ENCODE data around the gene SESN1. TPM values are rescaled to one million over a fixed set of nuclear protein-coding genes. Genes with fewer than 3 reads are reported as not detected.

The SESN1 gene
- total RNA-seq, 2 experiments from 2014 or later = 18.3 to 20.9 TPM

GRCh38 chr6:108952776-108953486, 141.7 kb downstream of the SESN1 start:
- Mint-ChIP-seq H3K27ac (no peak overlapping the region), H3K27me3 (no peaks in the 10 kb centered on the region), H3K4me1 (peaks cover 15% of the 10 kb centered on the region), H3K36me3 (peaks cover 1% of the 10 kb centered on the region), H3K4me3 (no peak overlapping the region), H3K9me3 (ENCODE audit: low read depth) (no peaks in the 10 kb centered on the region)
- CTCF ChIA-PET = no interaction called here
- DNase-seq (no peak), ATAC-seq (no peak)

GRCh38 chr6:108951351-108951953, 143.2 kb downstream of the SESN1 start:
- Mint-ChIP-seq H3K9me3 (ENCODE audit: low read depth) (no peaks in the 10 kb centered on the region), H3K27me3 (no peaks in the 10 kb centered on the region), H3K27ac (no peak overlapping the region), H3K4me3 (no peak overlapping the region), H3K4me1 (peaks cover 24% of the 10 kb centered on the region), H3K36me3 (peaks cover 1% of the 10 kb centered on the region)
- ATAC-seq (no peak), DNase-seq (no peak)
- CTCF ChIA-PET = no interaction called here

- no peak for DNase-seq
- H3K4me1 Mint-ChIP-seq = peaks cover 26% of the 10 kb centered on the region
- H3K27ac Mint-ChIP-seq = no peak overlapping the region
- CTCF ChIA-PET = no interaction called here
- no peak overlapping the region for H3K4me3 Mint-ChIP-seq
- no peaks in the 10 kb centered on the region for H3K27me3 Mint-ChIP-seq
- ATAC-seq = no peak
- H3K9me3 Mint-ChIP-seq (ENCODE audit: low read depth) = no peaks in the 10 kb centered on the region
- H3K36me3 Mint-ChIP-seq = no peaks in the 10 kb centered on the region
Measured at GRCh38 chr6:108948181-108948661, 146.4 kb downstream of the SESN1 start.

DNA sequence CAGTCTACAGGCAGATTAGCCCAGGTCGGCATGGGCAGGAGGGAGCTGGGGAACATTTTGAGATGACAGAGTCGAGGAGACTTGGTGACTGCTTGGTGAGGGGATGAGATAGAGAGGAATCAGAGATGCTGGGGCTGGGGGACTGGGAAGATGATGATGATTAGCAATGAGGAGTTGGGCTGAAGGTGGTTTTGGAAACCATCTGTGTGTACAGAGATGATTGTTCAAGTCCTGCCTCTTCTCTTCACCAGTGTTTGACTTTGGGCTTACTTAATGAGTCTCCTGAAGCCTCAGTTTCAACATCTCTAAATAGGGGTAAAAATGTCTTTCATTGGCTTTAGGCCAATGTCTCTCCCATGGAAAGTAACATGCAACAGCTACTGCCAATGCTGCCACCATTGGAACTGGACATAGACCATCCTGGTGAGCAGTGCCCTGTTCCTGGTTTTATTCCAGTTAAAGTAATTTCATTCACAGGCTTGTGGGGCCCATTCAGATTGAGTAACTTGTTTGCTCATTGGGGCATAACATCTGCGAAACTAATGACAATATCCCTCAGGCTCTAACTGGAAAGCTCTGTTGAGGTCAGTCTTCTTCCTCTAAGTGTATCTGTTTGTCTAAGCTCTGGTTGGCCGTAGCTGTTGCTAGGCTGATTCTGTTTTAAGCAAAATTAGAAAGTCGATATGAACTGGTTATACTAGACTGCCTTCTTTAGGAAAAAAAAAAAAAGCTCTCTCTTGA, 147.4 kb downstream of the SESN1 start:
- Mint-ChIP-seq H3K36me3 (no peaks in the 10 kb centered on the region), H3K9me3 (ENCODE audit: low read depth) (no peaks in the 10 kb centered on the region), H3K27ac (no peak overlapping the region), H3K4me1 (peaks cover 35% of the 10 kb centered on the region), H3K27me3 (no peaks in the 10 kb centered on the region), H3K4me3 (no peak overlapping the region)
- DNase-seq = no peak
- CTCF ChIA-PET = no interaction called here
- no peak for ATAC-seq

DNA sequence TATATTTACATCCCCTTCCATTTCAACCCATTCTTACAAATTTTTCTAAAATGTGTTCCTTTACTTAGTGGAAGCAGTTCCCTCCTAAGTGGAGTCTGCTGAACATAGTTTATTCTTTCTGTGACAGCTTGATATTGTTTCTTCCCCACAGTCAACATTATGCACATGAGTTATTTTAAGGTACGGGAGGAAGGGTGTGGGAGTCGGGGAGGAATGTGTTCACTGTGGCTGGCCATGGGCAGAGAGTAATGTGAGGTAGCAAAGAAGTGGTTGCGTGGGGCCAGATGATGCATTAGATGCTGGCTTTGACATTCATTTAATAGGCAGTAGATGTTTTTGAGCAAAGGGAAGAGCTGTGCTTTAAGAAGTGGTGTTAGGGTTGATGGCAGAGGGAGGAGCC, 148.0 kb downstream of the SESN1 start:
- CTCF ChIA-PET = interaction anchor here (1.0 kb wide), 1 partner anchor 22 kb away, joined by 3 read pairs; no protein-coding TSS in a partner anchor
- no peaks in the 10 kb centered on the region for H3K36me3 Mint-ChIP-seq
- H3K4me1 Mint-ChIP-seq = peaks cover 40% of the 10 kb centered on the region

DNA sequence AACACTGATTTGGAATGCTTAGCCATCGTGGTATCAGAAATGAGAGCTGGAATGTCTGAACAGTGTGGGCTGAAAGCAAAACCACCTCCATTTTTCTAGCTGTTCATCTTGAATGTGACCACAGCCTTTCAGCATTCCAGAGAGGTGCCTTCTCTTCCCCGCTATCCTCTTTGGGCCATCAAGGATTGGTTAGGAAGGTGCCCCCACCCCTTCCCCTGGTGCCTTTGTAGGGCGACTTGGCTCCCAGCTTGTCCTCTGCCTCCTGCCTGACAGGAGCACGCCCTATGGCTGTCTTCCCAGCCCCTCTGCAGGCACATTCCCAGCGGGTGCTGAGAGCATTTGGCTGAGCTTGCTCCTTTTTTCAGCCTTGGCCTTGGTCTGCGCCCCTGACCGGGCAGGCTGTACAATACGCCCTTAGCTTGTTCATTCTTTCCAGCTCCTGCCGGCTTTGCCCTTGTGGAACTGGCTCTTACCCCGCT, 148.9 kb downstream of the SESN1 start:
- Mint-ChIP-seq H3K27ac (no peak overlapping the region), H3K4me1 (peaks cover 42% of the 10 kb centered on the region), H3K9me3 (ENCODE audit: low read depth) (no peaks in the 10 kb centered on the region), H3K27me3 (no peaks in the 10 kb centered on the region), H3K36me3 (peaks cover 4% of the 10 kb centered on the region), H3K4me3 (no peak overlapping the region)
- ATAC-seq (no peak), DNase-seq (no peak)
- CTCF ChIA-PET = interaction anchor here (1.0 kb wide), 1 partner anchor 23 kb away, joined by 3 read pairs; no protein-coding TSS in a partner anchor

More for the DNA sequence above, 148.0 kb downstream of the SESN1 start:
- Mint-ChIP-seq H3K4me3 (no peak overlapping the region), H3K27ac (no peak overlapping the region), H3K9me3 (ENCODE audit: low read depth) (no peaks in the 10 kb centered on the region), H3K27me3 (no peaks in the 10 kb centered on the region)
- ATAC-seq (no peak), DNase-seq (no peak)

- Mint-ChIP-seq H3K4me3 (no peak overlapping the region), H3K36me3 (peaks cover 7% of the 10 kb centered on the region)
- DNase-seq = no peak
Measured at GRCh38 chr6:108944707-108945680, 149.7 kb downstream of the SESN1 start.

DNA sequence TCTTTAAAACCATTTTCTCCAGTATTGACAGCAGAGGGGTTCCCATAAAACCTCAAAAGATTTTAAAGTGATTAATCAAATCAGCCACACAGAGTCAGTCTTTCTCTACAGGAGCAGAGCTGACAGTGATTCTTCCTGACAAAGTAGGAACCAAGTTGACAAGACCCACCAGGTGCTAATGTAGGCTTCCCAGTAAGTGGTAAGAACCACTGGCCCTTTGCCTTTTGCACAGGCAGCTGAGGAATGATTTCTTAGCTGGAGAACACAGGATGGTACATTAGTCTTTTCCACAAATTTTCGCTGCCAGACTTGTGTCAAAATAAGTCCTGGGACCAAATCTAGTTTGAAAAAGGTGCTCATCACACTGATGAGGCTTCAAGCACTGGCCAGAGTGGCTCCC, 150.6 kb downstream of the SESN1 start:
- no peaks in the 10 kb centered on the region for H3K27me3 Mint-ChIP-seq
- peaks cover 15% of the 10 kb centered on the region for H3K36me3 Mint-ChIP-seq
- ATAC-seq (no peak), DNase-seq (no peak)
- peaks cover 42% of the 10 kb centered on the region for H3K4me1 Mint-ChIP-seq
- no peak overlapping the region for H3K4me3 Mint-ChIP-seq
- H3K27ac Mint-ChIP-seq = no peak overlapping the region
- H3K9me3 Mint-ChIP-seq (ENCODE audit: low read depth) = no peaks in the 10 kb centered on the region
- CTCF ChIA-PET = interaction anchor here (0.9 to 2.5 kb wide), 3 partner anchors 11 to 131 kb away, joined by 3 to 5 read pairs (median 4); no protein-coding TSS in a partner anchor

More at GRCh38 chr6:108944707-108945680, 149.7 kb downstream of the SESN1 start:
- CTCF ChIA-PET = interaction anchor here (1.3 to 2.5 kb wide), 2 partner anchors 10 to 128 kb away, joined by 4 to 5 read pairs; no protein-coding TSS in a partner anchor
- H3K4me1 Mint-ChIP-seq = peaks cover 42% of the 10 kb centered on the region
- no peaks in the 10 kb centered on the region for H3K27me3 Mint-ChIP-seq
- no peak for ATAC-seq
- no peaks in the 10 kb centered on the region for H3K9me3 Mint-ChIP-seq (ENCODE audit: low read depth)
- no peak overlapping the region for H3K27ac Mint-ChIP-seq

DNA sequence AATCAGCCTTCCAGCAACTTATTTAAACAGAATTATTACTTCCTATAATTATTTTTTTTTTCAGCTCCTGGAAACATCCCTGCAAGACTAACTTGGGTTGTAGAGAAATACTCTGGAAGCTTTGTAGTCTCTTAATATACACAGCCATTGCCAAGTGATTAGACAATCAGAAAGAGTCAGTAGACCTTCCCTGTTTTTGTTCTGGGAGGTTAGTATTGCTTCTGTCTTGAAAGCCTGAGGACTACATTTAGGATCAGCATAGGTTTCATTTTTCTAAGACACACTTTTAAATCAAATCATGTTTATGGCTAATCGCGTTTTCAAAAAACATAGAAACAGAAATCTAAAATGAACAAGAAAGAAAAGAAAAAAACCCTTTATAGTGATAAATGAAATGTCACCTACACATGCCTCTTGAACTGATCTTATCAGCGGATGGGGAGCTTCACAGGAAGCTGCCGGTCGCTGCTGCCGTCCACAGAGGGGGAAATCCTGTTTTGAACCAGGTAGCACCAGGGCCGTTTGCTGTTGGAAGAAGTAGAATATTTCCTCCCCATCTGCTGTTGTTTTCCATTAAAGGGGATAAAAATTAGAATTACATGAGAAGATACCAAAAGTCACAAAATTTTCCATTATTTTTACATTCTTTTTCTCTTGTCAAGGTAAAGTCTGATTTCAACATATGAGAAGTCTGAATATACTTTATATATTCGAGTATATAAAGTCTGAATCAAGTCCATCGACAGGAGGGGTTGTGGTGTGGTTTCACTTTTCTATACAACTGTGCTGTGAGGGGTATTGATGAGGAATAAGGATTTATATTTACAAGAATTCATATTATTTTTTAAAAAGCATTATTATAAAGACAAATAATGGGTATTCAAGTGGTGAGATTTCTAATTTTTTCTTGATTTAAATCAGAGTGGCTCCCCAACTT, 151.8 kb downstream of the SESN1 start:
- H3K27me3 Mint-ChIP-seq = no peaks in the 10 kb centered on the region
- H3K9me3 Mint-ChIP-seq (ENCODE audit: low read depth) = no peaks in the 10 kb centered on the region
- peaks cover 42% of the 10 kb centered on the region for H3K4me1 Mint-ChIP-seq
- CTCF ChIA-PET = interaction anchor here (1.0 to 2.5 kb wide), 7 partner anchors 12 to 402 kb away, joined by 3 to 8 read pairs (median 4); no protein-coding TSS in a partner anchor
- DNase-seq (peak; percentile 84), ATAC-seq (peak; percentile 98)
- peaks cover 15% of the 10 kb centered on the region for H3K36me3 Mint-ChIP-seq
- peak overlapping the region; percentile 53 for H3K4me3 Mint-ChIP-seq
- H3K27ac Mint-ChIP-seq = peak overlapping the region; percentile 87

DNA sequence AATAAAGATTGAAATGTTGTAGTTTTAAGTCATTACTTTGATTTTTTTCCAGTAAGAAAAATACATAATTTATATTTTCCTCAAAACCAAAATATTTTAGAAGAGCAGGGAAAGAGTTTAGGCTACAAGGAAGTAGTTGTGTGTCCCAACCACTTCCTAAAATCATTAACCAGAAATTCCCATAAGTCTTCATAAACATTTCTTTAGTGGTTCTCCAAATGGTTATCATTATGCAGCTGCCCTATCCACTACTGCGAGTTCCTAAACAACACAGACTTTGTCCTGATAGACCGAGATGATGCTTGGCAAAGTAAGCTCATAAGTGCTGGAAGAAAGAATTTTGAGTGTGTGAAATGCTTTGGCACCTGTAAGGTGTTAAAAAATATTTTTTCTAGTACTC, 152.8 kb downstream of the SESN1 start:
- no peaks in the 10 kb centered on the region for H3K27me3 Mint-ChIP-seq
- H3K4me1 Mint-ChIP-seq = peaks cover 35% of the 10 kb centered on the region
- H3K9me3 Mint-ChIP-seq (ENCODE audit: low read depth) = no peaks in the 10 kb centered on the region
- ATAC-seq (no peak), DNase-seq (no peak)
- H3K36me3 Mint-ChIP-seq = peaks cover 15% of the 10 kb centered on the region
- H3K4me3 Mint-ChIP-seq = no peak overlapping the region
- H3K27ac Mint-ChIP-seq = no peak overlapping the region
- CTCF ChIA-PET = interaction anchor here (1.3 to 2.3 kb wide), 3 partner anchors 20 to 131 kb away, joined by 4 to 8 read pairs (median 5); no protein-coding TSS in a partner anchor

GRCh38 chr6:108941281-108941680, 153.4 kb downstream of the SESN1 start:
- Mint-ChIP-seq H3K4me3 (no peak overlapping the region), H3K27me3 (no peaks in the 10 kb centered on the region), H3K36me3 (peaks cover 15% of the 10 kb centered on the region), H3K9me3 (ENCODE audit: low read depth) (no peaks in the 10 kb centered on the region), H3K4me1 (peaks cover 29% of the 10 kb centered on the region), H3K27ac (no peak overlapping the region)
- ATAC-seq (no peak), DNase-seq (no peak)
- CTCF ChIA-PET = interaction anchor here (0.7 to 2.3 kb wide), 7 partner anchors 8 to 132 kb away, joined by 3 to 8 read pairs (median 3); no protein-coding TSS in a partner anchor

Data from activated CD8-positive, alpha-beta memory T cell treated with anti-CD3 and anti-CD28 coated beads, Interleukin-2, amount 10 ng/mL, durations not matched to agents 7 days and 5 days (primary cell).